Inferior parietal cortex (tissue), 1 donor: ENCODE measurements around the gene PHOX2B.

ENCODE experiments used
- DNase-seq: peaks from one replicate; pipeline ENCODE4 v3.0.0-alpha.2; 2016; ENCODE audit errors: extremely low spot score

The PHOX2B gene

GRCh38 chr4:41748571-41749475 lies at the start of gene PHOX2B:
Gene PHOX2B (minus strand): TSS chr4:41748725. CDS start chr4:41748610, 115 bp downstream.
- DNase-seq, result no peak

GRCh38 chr4:41797260-41797659 lies 48.7 kb upstream of the PHOX2B start:
- no peak for DNase-seq

GRCh38 chr4:41796545-41797210 lies 48.2 kb upstream of the PHOX2B start:
- DNase-seq, result no peak

- no peak for DNase-seq
Measured at GRCh38 chr4:41795796-41796385, 47.4 kb upstream of the PHOX2B start.

- no peak for DNase-seq
Measured at GRCh38 chr4:41792166-41792565, 43.6 kb upstream of the PHOX2B start.

GRCh38 chr4:41791557-41791956 lies 43.0 kb upstream of the PHOX2B start:
- no peak for DNase-seq

GRCh38 chr4:41787931-41788330 lies 39.4 kb upstream of the PHOX2B start:
- no peak for DNase-seq

GRCh38 chr4:41785665-41786064 lies 37.1 kb upstream of the PHOX2B start:
- DNase-seq, result no peak

GRCh38 chr4:41784191-41784979 lies 35.9 kb upstream of the PHOX2B start:
- DNase-seq, result no peak

GRCh38 chr4:41776466-41776865 lies 27.9 kb upstream of the PHOX2B start:
- DNase-seq, result no peak

- DNase-seq, result no peak
Measured at GRCh38 chr4:41763729-41764128, 15.2 kb upstream of the PHOX2B start.

GRCh38 chr4:41758884-41759283 lies 10.4 kb upstream of the PHOX2B start:
- DNase-seq, result no peak

GRCh38 chr4:41757521-41758156 lies 9.1 kb upstream of the PHOX2B start:
- no peak for DNase-seq

- DNase-seq, result no peak
Measured at GRCh38 chr4:41753942-41754341, 5.4 kb upstream of the PHOX2B start.

GRCh38 chr4:41752081-41752836 lies 3.7 kb upstream of the PHOX2B start:
- no peak for DNase-seq

GRCh38 chr4:41751449-41752061 lies 3.0 kb upstream of the PHOX2B start:
- no peak for DNase-seq

- DNase-seq, result no peak
Measured at GRCh38 chr4:41750626-41751448, 2.3 kb upstream of the PHOX2B start.

- no peak for DNase-seq
Measured at GRCh38 chr4:41750121-41750625, 1.6 kb upstream of the PHOX2B start.

- DNase-seq, result no peak
Measured at GRCh38 chr4:41749631-41750039, 1.1 kb upstream of the PHOX2B start.
